GM12872 (cell line): ENCODE data around the gene SMARCA1.

Source experiments
- CTCF ChIP-seq: IDR thresholded peaks from 3 replicates; pipeline ENCODE4 v1.5.1; 2011; ENCODE audit warnings: low read depth, mild to moderate bottlenecking, low read length, moderate library complexity; ENCODE audit not compliant: insufficient read depth

Gene SMARCA1

GRCh38 chrX:129497146-129497843 lies 26.0 kb downstream of the SMARCA1 start:
- TF ChIP-seq CTCF: no peak

- no peak for TF ChIP-seq CTCF
Observed at GRCh38 chrX:129496625-129497024, 26.7 kb downstream of the SMARCA1 start.

GRCh38 chrX:129495900-129496299 lies 27.4 kb downstream of the SMARCA1 start:
- TF ChIP-seq CTCF: no peak

- TF ChIP-seq CTCF: no peak
Observed at GRCh38 chrX:129494887-129495286, 28.4 kb downstream of the SMARCA1 start.

GRCh38 chrX:129493643-129494042 lies 29.6 kb downstream of the SMARCA1 start:
- TF ChIP-seq CTCF: no peak

GRCh38 chrX:129490330-129490729 lies 33.0 kb downstream of the SMARCA1 start:
- no peak for TF ChIP-seq CTCF

- no peak for TF ChIP-seq CTCF
Observed at GRCh38 chrX:129488359-129488758, 34.9 kb downstream of the SMARCA1 start.
